H1 (cell line): ENCODE measurements around the gene ARID1B. TPM values are rescaled to one million over a fixed set of nuclear protein-coding genes. Genes with fewer than 3 reads are reported as not detected.

Source experiments
- CTCF ChIA-PET: fragments of 300-600 bp; sonication (Branson Sonifier 250); formaldehyde crosslinking; loops from one replicate; lab custom pipeline; 2021; ENCODE audit not compliant: partially characterized antibody; lab: Charles Lee
- POLR2A ChIA-PET: fragments of 300-600 bp; sonication (Branson Sonifier 250); formaldehyde crosslinking; loops from one replicate; lab custom pipeline; 2021; ENCODE audit warnings: inconsistent platforms; ENCODE audit not compliant: partially characterized antibody; lab: Charles Lee
- DNase-seq, 2 experiments: peaks; one replicate each; pipeline versions ENCODE4 v3.0.0 to v3.0.0-alpha.2; 2010 to 2022; ENCODE audit warnings: low spot score in 2 of 2, low read depth in 1 of 2, mixed read lengths in 1 of 2
- FAIRE-seq: peaks from 2 replicates; lab custom pipeline; 2011; peaks lifted over from hg19 to GRCh38; lab: Jason Lieb, UNC
- H2AFZ ChIP-seq: 2 replicates; pipeline ENCODE4 v1.8.1; 2012; ENCODE audit warnings: low read length, inconsistent platforms
- H2AK5ac ChIP-seq: 2 replicates; pipeline ENCODE4 v1.6.1; 2013; ENCODE audit warnings: low read depth, low read length
- H2BK120ac ChIP-seq: replicated peaks from 2 replicates; pipeline ENCODE3; 2013; ENCODE audit warnings: low read depth, low read length, inconsistent platforms
- H2BK12ac ChIP-seq: 2 replicates; pipeline ENCODE4 v1.6.1; 2013; ENCODE audit warnings: low read depth, low read length
- H2BK15ac ChIP-seq: 2 replicates; pipeline ENCODE4 v1.6.1; 2013; ENCODE audit warnings: low read length
- H2BK20ac ChIP-seq: 2 replicates; pipeline ENCODE4 v1.6.1; 2013; ENCODE audit warnings: low read length
- H2BK5ac ChIP-seq: 2 replicates; pipeline ENCODE4 v1.6.1; 2013; ENCODE audit warnings: low read depth, low read length
- H3K14ac ChIP-seq: 2 replicates; pipeline ENCODE4 v1.6.1; 2013; ENCODE audit warnings: inconsistent platforms; ENCODE audit not compliant: insufficient read length
- H3K18ac ChIP-seq: 2 replicates; pipeline ENCODE4 v1.6.1; 2013; ENCODE audit warnings: low read length; ENCODE audit errors: extremely low read depth
- H3K23ac ChIP-seq: 2 replicates; pipeline ENCODE4 v1.6.1; 2013; ENCODE audit warnings: inconsistent platforms; ENCODE audit not compliant: insufficient read length
- H3K23me2 ChIP-seq: 2 replicates; pipeline ENCODE4 v1.6.1; 2013; ENCODE audit warnings: low read depth, low read length
- H3K27ac ChIP-seq: 2 replicates; pipeline ENCODE4 v1.6.1; 2011; ENCODE audit warnings: low read depth, low read length, inconsistent platforms
- H3K27me3 ChIP-seq, 4 experiments: replicated peaks in 1 of 4; 1 replicate in 1 of 4; 2 replicates in 3 of 4; pipeline versions ENCODE4 v1.6.1 to v1.8.1; 2011 to 2013; ENCODE audit warnings: low read length in 3 of 4, mild to moderate bottlenecking in 3 of 4, inconsistent platforms in 2 of 4, mixed read lengths in 2 of 4, moderate library complexity in 1 of 4; ENCODE audit not compliant: control insufficient read depth in 3 of 4, insufficient read depth in 3 of 4; ENCODE audit errors: extremely low read depth in 1 of 4
- H3K36me3 ChIP-seq, 4 experiments: 2 replicates each; pipeline versions ENCODE4 v1.6.1 to v1.8.1; 2011 to 2013; ENCODE audit warnings: mild to moderate bottlenecking in 4 of 4, low read length in 3 of 4, moderate library complexity in 2 of 4, control low read depth in 1 of 4, inconsistent platforms in 1 of 4; ENCODE audit not compliant: insufficient read depth in 4 of 4, control insufficient read depth in 2 of 4
- H3K4ac ChIP-seq: replicated peaks from 2 replicates; pipeline ENCODE3; 2013; ENCODE audit warnings: low read length, low read depth, mixed read lengths, inconsistent platforms; ENCODE audit not compliant: insufficient read length
- H3K4me1 ChIP-seq, 4 experiments: replicated peaks in 1 of 4; 1 replicate in 1 of 4; 2 replicates in 3 of 4; pipeline versions ENCODE4 v1.6.1 to v1.8.1; 2011 to 2013; ENCODE audit warnings: low read length in 3 of 4, inconsistent platforms in 2 of 4, mixed read lengths in 1 of 4; ENCODE audit not compliant: insufficient read depth in 4 of 4, control insufficient read depth in 3 of 4
- H3K4me2 ChIP-seq, 2 experiments: 2 replicates each; pipeline versions ENCODE4 v1.6.1 to v1.8.1; 2011 to 2013; ENCODE audit warnings: low read depth in 2 of 2, low read length in 2 of 2, control low read depth in 1 of 2, inconsistent platforms in 1 of 2, mild to moderate bottlenecking in 1 of 2; ENCODE audit not compliant: insufficient read depth in 1 of 2
- H3K4me3 ChIP-seq, 4 experiments: fragments of 200-600, 300-600 bp in 1 of 4; sonication (generic), shearing (Covaris generic), sonication (Bioruptor Twin) in 1 of 4; 2 replicates each; pipeline versions ENCODE4 v1.5.1 to v1.8.1; 2011 to 2016; ENCODE audit warnings: low read length in 4 of 4, low read depth in 3 of 4, control low read depth in 2 of 4, inconsistent platforms in 2 of 4, mild to moderate bottlenecking in 2 of 4, mixed read lengths in 1 of 4, moderate library complexity in 1 of 4; ENCODE audit not compliant: insufficient read depth in 2 of 4; ENCODE audit errors: extremely low read depth in 1 of 4
- H3K56ac ChIP-seq: replicated peaks from 2 replicates; pipeline ENCODE3; 2013; ENCODE audit warnings: low read depth, mild to moderate bottlenecking, mixed read lengths, low read length, inconsistent platforms; ENCODE audit not compliant: insufficient read length
- H3K79me1 ChIP-seq: 2 replicates; pipeline ENCODE4 v1.6.1; 2013; ENCODE audit warnings: low read depth, low read length, control low read depth
- H3K79me2 ChIP-seq, 2 experiments: 2 replicates each; pipeline versions ENCODE4 v1.6.1 to v1.8.1; 2012 to 2013; ENCODE audit warnings: low read length in 2 of 2, mild to moderate bottlenecking in 2 of 2, inconsistent platforms in 1 of 2; ENCODE audit not compliant: insufficient read depth in 2 of 2, control insufficient read depth in 1 of 2
- H3K9ac ChIP-seq, 4 experiments: replicated peaks in 1 of 4; 1 replicate in 1 of 4; 2 replicates in 3 of 4; pipeline versions ENCODE4 v1.6.1 to v1.8.1; 2011 to 2013; ENCODE audit warnings: low read depth in 3 of 4, low read length in 3 of 4, control low read depth in 2 of 4, mild to moderate bottlenecking in 2 of 4, moderate library complexity in 2 of 4, inconsistent platforms in 1 of 4; ENCODE audit errors: extremely low read depth in 1 of 4
- H3K9me3 ChIP-seq, 2 experiments: 2 replicates each; pipeline versions ENCODE4 v1.6.1 to v1.8.1; 2012 to 2013; ENCODE audit warnings: mild to moderate bottlenecking in 2 of 2, moderate library complexity in 2 of 2, control low read depth in 1 of 2, inconsistent platforms in 1 of 2, low read depth in 1 of 2, low read length in 1 of 2, mixed read lengths in 1 of 2; ENCODE audit not compliant: insufficient read depth in 2 of 2
- H4K20me1 ChIP-seq, 2 experiments: replicated peaks in 1 of 2; 2 replicates each; pipeline versions ENCODE3 to v1.8.1; 2011 to 2013; ENCODE audit warnings: inconsistent platforms in 2 of 2, low read length in 2 of 2, mild to moderate bottlenecking in 1 of 2; ENCODE audit not compliant: insufficient read depth in 2 of 2, control insufficient read depth in 1 of 2
- H4K5ac ChIP-seq: 2 replicates; pipeline ENCODE4 v1.6.1; 2013; ENCODE audit warnings: low read length, low read depth, mixed read lengths, inconsistent platforms; ENCODE audit not compliant: insufficient read length
- H4K8ac ChIP-seq: 2 replicates; pipeline ENCODE4 v1.8.0; 2013; ENCODE audit warnings: mild to moderate bottlenecking, moderate library complexity, low read length, inconsistent platforms; ENCODE audit not compliant: insufficient read depth; ENCODE audit errors: extremely low read depth
- H4K91ac ChIP-seq: replicated peaks from 2 replicates; pipeline ENCODE3; 2013; ENCODE audit warnings: low read length, mixed read lengths, inconsistent platforms; ENCODE audit not compliant: insufficient read length
- BACH1 ChIP-seq: IDR thresholded peaks from 2 replicates; pipeline ENCODE4 v1.6.1; 2012; ENCODE audit warnings: low read length, improper control_type of control experiment
- CHD2 ChIP-seq: IDR thresholded peaks from 2 replicates; pipeline ENCODE4 v1.6.1; 2012; ENCODE audit warnings: low read length, improper control_type of control experiment
- CTBP2 ChIP-seq: IDR thresholded peaks from 2 replicates; pipeline ENCODE4 v1.7.0; 2011; ENCODE audit warnings: borderline replicate concordance, mild to moderate bottlenecking, moderate library complexity, mixed read lengths, low read length; ENCODE audit not compliant: insufficient read depth, insufficient read length
- JUN ChIP-seq: IDR thresholded peaks from 2 replicates; pipeline ENCODE4 v1.6.1; 2011; ENCODE audit warnings: low read depth, mild to moderate bottlenecking, improper control_type of control experiment, low read length
- JUND ChIP-seq: IDR thresholded peaks from 2 replicates; pipeline ENCODE4 v1.6.1; 2011; ENCODE audit warnings: mild to moderate bottlenecking, improper control_type of control experiment, low read length
- POU5F1 ChIP-seq: IDR thresholded peaks from 2 replicates; pipeline ENCODE4 v1.6.1; 2011; ENCODE audit warnings: low read depth, mild to moderate bottlenecking, low read length, moderate library complexity
- SP2 ChIP-seq: IDR thresholded peaks from 2 replicates; pipeline ENCODE4 v1.6.1; 2012; ENCODE audit warnings: mild to moderate bottlenecking, low read length, inconsistent platforms
- ZNF274 ChIP-seq: IDR thresholded peaks from 2 replicates; pipeline ENCODE4 v1.7.0; 2012; ENCODE audit warnings: low read length, borderline replicate concordance; ENCODE audit errors: extremely low read depth
- WGBS, 2 experiments: shearing (Covaris generic) in 1 of 2; methylation state at CpG; one replicate each; pipeline versions ENCODE4 v1.1.6 to v1.1.7; 2013 to 2015; ENCODE audit warnings: low lambda C conversion rate in 2 of 2, mixed read lengths in 2 of 2, inconsistent platforms in 1 of 2, low coverage in 1 of 2, missing lambda C conversion rate in 1 of 2; ENCODE audit not compliant: insufficient replicate concordance in 2 of 2, insufficient coverage in 1 of 2, insufficient read length in 1 of 2; ENCODE audit errors: extremely low coverage in 1 of 2, missing lambda C conversion rate in 1 of 2; 5-methylcytosine and 5-hydroxymethylcytosine counted together
- polyA plus RNA-seq, 7 experiments: library from polyadenylated mRNA; depleted of rRNA in 3 of 7; stranded (reverse) in 5 of 7; unstranded in 2 of 7; fragments of >200 nt in 5 of 7; fragments of 200-250 nt in 2 of 7; gene quantifications; 1 replicate in 5 of 7; 2 replicates in 1 of 7; 4 replicates in 1 of 7; pipeline versions ENCODE4 v1.2.1 to v1.2.3, GENCODE V29; 2011 to 2013; ENCODE audit warnings: missing spikeins in 2 of 7, mixed read lengths in 2 of 7
- total RNA-seq: library from RNA; stranded (reverse); fragmentation: NEBNext Ultra II Directional; extraction: Animal tissue kit (Norgen Biotek cat#: 25700); gene quantifications from 2 replicates; pipeline ENCODE4 v1.2.1, GENCODE V29; 2021

ARID1B gene
- total and polyA plus RNA-seq, 2 of the 8 experiments (the other 6 are each of a cell fraction or from before 2014, with no cell fraction given): 24.3 to 70.3 TPM

- Histone ChIP-seq H3K9ac (no peak overlapping the region), H4K5ac (no peak overlapping the region), H2BK20ac (no peak overlapping the region), H3K18ac (no peak overlapping the region), H3K27ac (no peak overlapping the region), H2BK12ac (no peak overlapping the region), H3K9me3 (no peaks in the 10 kb centered on the region), H3K23ac (no peak overlapping the region), H3K4ac (no peak overlapping the region), H4K91ac (no peak overlapping the region), H4K20me1 (peaks cover 0 to 2% of the 10 kb centered on the region in 2 experiments), H3K79me1 (peaks cover 4% of the 10 kb centered on the region; the same call in 1 of the 2 replicates), H3K36me3 (no peaks in the 10 kb centered on the region), H2AFZ (no peak overlapping the region), H3K4me3 (no peak overlapping the region), H2BK5ac (no peak overlapping the region), H3K14ac (no peak overlapping the region), H4K8ac (no peak overlapping the region), H3K23me2 (no peaks in the 10 kb centered on the region; the same call in 1 of the 2 replicates), H3K27me3 (no peaks in the 10 kb centered on the region), H3K79me2 (peaks cover 0 to 94% of the 10 kb centered on the region in 2 experiments; a peak in 3 of 4 replicates), H2AK5ac (no peak overlapping the region), H2BK15ac (no peak overlapping the region), H3K4me2 (no peak overlapping the region), H3K56ac (no peak overlapping the region), H2BK120ac (no peak overlapping the region), H3K4me1 (peaks cover 4 to 51% (median 24%) of the 10 kb centered on the region in 4 experiments)
- DNase-seq (no peak), FAIRE-seq (no peak)
- ChIA-PET POLR2A (no interaction called here), CTCF (interaction anchor here (0.6 kb wide), 1 partner anchor 274 kb away, joined by 4 read pairs; no protein-coding TSS in a partner anchor)
- WGBS, 2 experiments: 93% methylated on average over 3 of the region's 3 CpGs; no CpG with 5 or more reads in 1 of the 2 experiments
- TF ChIP-seq BACH1: no peak
- TF ChIP-seq CHD2: no peak
- no peak for TF ChIP-seq JUND
- TF ChIP-seq ZNF274: no peak
- no peak for TF ChIP-seq JUN
- TF ChIP-seq POU5F1: no peak
- no peak for TF ChIP-seq SP2
- TF ChIP-seq CTBP2: no peak
Measured at GRCh38 chr6:156850353-156850752, 73.2 kb downstream of the ARID1B start.
